Left lung (tissue), 10 donors: ENCODE measurements around the gene WRAP53. TPM values are rescaled to one million over a fixed set of nuclear protein-coding genes. Genes with fewer than 3 reads are reported as not detected.

ENCODE experiments used
- ATAC-seq: fragments of 200-7000 bp; cut with Tn5 transposase; one replicate; pipeline ENCODE4 v1.9.1; 2020; ENCODE audit warnings: moderate library complexity
- DNase-seq, 4 donors: peaks; one replicate each; pipeline ENCODE4 v3.0.0-alpha.2; 2013 to 2020
- H3K27ac ChIP-seq, 2 donors: fragments of 200-600 bp; sonication (generic) in 1 of 2; one replicate each; pipeline versions ENCODE4 v1.5.0 to v1.8.0; 2020 to 2021
- H3K27me3 ChIP-seq, 2 donors: fragments of 200-600 bp; sonication (generic) in 1 of 2; one replicate each; pipeline versions ENCODE4 v1.5.0 to v1.8.0; 2020 to 2021
- H3K36me3 ChIP-seq, 2 donors: fragments of 200-600 bp; sonication (generic) in 1 of 2; one replicate each; pipeline versions ENCODE4 v1.5.0 to v1.8.0; 2020 to 2021
- H3K4me1 ChIP-seq, 2 donors: fragments of 200-600 bp; one replicate each; pipeline ENCODE4 v1.8.0; 2021
- H3K4me3 ChIP-seq, 2 donors: fragments of 200-600 bp; sonication (generic) in 1 of 2; one replicate each; pipeline versions ENCODE4 v1.5.0 to v1.8.0; 2020 to 2021; ENCODE audit warnings: mild to moderate bottlenecking in 1 of 2
- H3K9me3 ChIP-seq, 2 donors: fragments of 200-600 bp; sonication (generic) in 1 of 2; one replicate each; pipeline versions ENCODE4 v1.5.0 to v1.8.0; 2020 to 2021
- CTCF ChIP-seq, 2 donors: fragments of 200-600 bp; sonication (generic) in 1 of 2; IDR thresholded peaks; one replicate each; pipeline versions ENCODE4 v1.5.0 to v1.8.0; 2021; ENCODE audit warnings: antibody characterized with exemption in 2 of 2
- intact Hi-C, 2 donors: fragments of 100-400 bp; cut with DNase I; formaldehyde crosslinking; loops; one replicate each; pipeline versions ENCODE4 v1.11.2 to v1.14.2; 2022
- polyA plus RNA-seq, 6 donors: library from polyadenylated mRNA; unstranded; fragments of 120-200 nt; gene quantifications; one replicate each; pipeline ENCODE4 v1.2.1, GENCODE V29; 2013; ENCODE audit not compliant: insufficient read length in 6 of 6
- total RNA-seq, 2 donors: library from RNA; stranded (reverse); fragmentation: NEBNext Ultra II Directional; extraction: Animal tissue kit (Norgen Biotek cat#: 25700); gene quantifications; one replicate each; pipeline ENCODE4 v1.2.1, GENCODE V29; 2021
- donor health status: DM: no; HTN: yes; CAD: no.
- donor health status: DM: no; HTN: no; CAD: no.

The WRAP53 gene
- total and polyA plus RNA-seq, 8 donors, result 9.4 to 16.0 (median 13.4) TPM

GRCh38 chr17:7744416-7744815, 56.1 kb downstream of the WRAP53 start:
- Histone ChIP-seq H3K27me3 (peaks cover 0 to 37% of the 10 kb centered on the region in 2 donors), H3K27ac (no peak overlapping the region), H3K9me3 (no peaks in the 10 kb centered on the region), H3K4me3 (no peak overlapping the region), H3K4me1 (peaks cover 8 to 14% of the 10 kb centered on the region in 2 donors), H3K36me3 (no peaks in the 10 kb centered on the region)
- DNase-seq (peak in 1 of 4 donors; percentile 28), ATAC-seq (peak; percentile 56)
- intact Hi-C loops, result no loop called here
- no peak for TF ChIP-seq CTCF (IDR thresholded peaks at IDR 0.05)

DNA sequence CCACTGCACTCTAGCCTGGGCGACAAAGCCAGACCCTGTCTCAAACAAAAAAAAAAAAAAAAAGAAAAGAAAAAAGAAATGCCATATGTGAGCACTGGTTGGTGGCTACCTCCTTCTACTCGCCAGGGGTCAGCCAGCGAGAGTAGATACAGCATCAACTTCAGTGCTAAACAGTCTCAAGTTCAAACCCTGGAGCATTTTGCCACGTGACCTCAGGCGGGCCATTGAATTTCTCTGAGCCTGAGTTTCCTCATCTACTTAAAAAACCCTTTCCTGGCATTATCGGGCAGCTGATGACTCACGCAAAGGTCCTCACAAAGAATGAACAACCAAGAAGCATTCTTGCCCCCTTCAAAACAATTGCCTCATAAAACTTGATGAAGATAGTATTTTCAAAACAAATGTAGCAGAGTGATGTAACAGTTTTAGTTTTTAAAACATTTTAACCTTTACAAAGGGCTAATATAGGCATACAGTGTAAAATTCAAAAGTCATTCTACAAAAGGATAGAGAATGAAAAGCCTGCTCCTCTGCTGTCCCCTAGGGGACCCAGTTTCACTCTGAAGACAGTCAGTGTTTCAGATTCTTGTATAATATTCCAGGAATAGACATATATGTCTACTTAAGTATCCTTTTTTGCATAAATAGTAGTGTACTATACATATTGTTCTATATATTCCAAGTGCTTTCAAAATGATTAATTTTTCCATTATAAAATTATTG, 57.6 kb downstream of the WRAP53 start:
- no peaks in the 10 kb centered on the region for H3K36me3 ChIP-seq
- H3K4me1 ChIP-seq, result peaks cover 8 to 14% of the 10 kb centered on the region in 2 donors
- ATAC-seq, result peak; percentile 60
- H3K27ac ChIP-seq, result peak overlapping the region in 1 of 2 donors; percentile 33
- H3K9me3 ChIP-seq, result no peaks in the 10 kb centered on the region
- peak in 1 of 4 donors; percentile 68 for DNase-seq
- intact Hi-C loops, result no loop called here
- H3K4me3 ChIP-seq, result no peak overlapping the region
- H3K27me3 ChIP-seq, result peaks cover 0 to 24% of the 10 kb centered on the region in 2 donors
- TF ChIP-seq CTCF (IDR thresholded peaks at IDR 0.05), result no peak

- H3K4me3 ChIP-seq, result no peak overlapping the region
- ATAC-seq, result no peak
- no peak overlapping the region for H3K27ac ChIP-seq
- no peaks in the 10 kb centered on the region for H3K36me3 ChIP-seq
- peaks cover 8 to 14% of the 10 kb centered on the region in 2 donors for H3K4me1 ChIP-seq
- intact Hi-C loops, result no loop called here
- no peak for TF ChIP-seq CTCF (IDR thresholded peaks at IDR 0.05)
- DNase-seq, result no peak
- peaks cover 0 to 13% of the 10 kb centered on the region in 2 donors for H3K27me3 ChIP-seq
- no peaks in the 10 kb centered on the region for H3K9me3 ChIP-seq
These were observed 59.4 kb downstream of the WRAP53 start for GRCh38 chr17:7747635-7748071.

DNA sequence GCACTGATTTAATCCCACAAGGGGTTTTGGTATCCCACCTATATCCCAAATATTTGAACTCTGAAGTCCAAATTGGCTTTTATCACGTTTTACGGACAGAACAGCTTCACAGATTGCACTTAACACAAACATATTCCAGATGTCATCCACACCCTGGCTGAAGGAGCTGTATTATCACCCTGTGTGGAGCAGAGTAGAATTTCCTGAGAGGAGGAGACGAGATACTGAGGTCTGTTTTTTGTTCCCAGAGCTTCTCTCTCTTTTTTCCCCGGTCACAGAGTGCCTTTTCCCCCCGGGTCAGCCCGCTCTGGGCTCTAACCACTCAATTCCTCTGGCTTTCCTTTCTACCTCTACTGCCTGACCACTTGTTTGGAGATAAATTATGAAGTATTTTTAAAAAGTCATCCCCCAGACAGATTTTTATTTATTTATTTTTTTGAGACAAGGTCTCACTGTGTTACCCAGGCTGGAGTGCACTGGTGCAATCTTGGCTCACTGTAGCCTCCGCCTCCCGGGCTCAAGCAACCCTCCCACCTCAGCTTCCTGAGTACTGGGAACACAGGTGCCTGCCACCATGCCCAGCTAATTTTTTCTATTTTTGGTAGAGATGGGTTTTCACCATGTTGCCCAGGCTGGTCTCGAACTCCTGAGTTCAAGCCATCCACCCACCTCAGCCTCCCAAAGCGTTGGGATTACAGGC, 59.9 kb downstream of the WRAP53 start:
- intact Hi-C loops, result no loop called here
- DNase-seq (no peak), ATAC-seq (no peak)
- H3K36me3 ChIP-seq, result no peaks in the 10 kb centered on the region
- no peak overlapping the region for H3K27ac ChIP-seq
- H3K9me3 ChIP-seq, result no peaks in the 10 kb centered on the region
- H3K4me1 ChIP-seq, result peaks cover 8 to 14% of the 10 kb centered on the region in 2 donors
- peaks cover 0 to 13% of the 10 kb centered on the region in 2 donors for H3K27me3 ChIP-seq
- no peak overlapping the region for H3K4me3 ChIP-seq
- no peak for TF ChIP-seq CTCF (IDR thresholded peaks at IDR 0.05)

DNA sequence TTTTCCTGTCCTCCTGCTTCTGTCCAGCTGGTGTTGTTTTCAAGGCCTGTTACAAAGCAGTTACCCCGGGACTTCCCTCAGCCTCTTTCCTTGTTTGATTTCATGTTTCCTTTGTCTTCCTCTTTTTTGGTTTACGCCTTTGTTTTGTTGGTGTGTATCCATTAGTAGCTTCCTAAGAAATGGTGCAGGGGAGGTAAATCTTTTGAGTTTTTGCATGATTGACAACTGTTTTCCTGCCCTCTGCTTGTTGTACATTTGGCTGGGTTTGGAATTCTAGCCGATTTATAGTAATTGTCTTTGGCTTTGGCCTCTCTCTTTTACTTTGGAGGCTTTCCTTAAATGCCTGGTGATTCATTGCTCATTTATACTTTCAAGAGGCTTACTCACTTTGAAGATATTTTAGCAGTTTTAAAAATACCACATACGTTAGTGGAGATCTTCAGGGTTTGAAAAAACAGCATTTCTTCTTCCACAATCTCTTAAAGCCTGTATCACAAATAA, 62.1 kb downstream of the WRAP53 start:
- ATAC-seq, result peak; percentile 69
- peaks cover 0 to 13% of the 10 kb centered on the region in 2 donors for H3K27me3 ChIP-seq
- intact Hi-C loops, result no loop called here
- H3K9me3 ChIP-seq, result no peaks in the 10 kb centered on the region
- H3K36me3 ChIP-seq, result no peaks in the 10 kb centered on the region
- peak overlapping the region; percentile 5 to 22 for H3K27ac ChIP-seq
- DNase-seq, result no peak
- H3K4me1 ChIP-seq, result peaks cover 8 to 9% of the 10 kb centered on the region in 2 donors
- H3K4me3 ChIP-seq, result no peak overlapping the region
- no peak for TF ChIP-seq CTCF (IDR thresholded peaks at IDR 0.05)
